ENCODE data around the gene SCMH1. TPM values are rescaled to one million over a fixed set of nuclear protein-coding genes. Genes with fewer than 3 reads are reported as not detected.

Gene SCMH1
- total RNA-seq, 1 experiment from 2014 or later = 16.5 TPM

DNA sequence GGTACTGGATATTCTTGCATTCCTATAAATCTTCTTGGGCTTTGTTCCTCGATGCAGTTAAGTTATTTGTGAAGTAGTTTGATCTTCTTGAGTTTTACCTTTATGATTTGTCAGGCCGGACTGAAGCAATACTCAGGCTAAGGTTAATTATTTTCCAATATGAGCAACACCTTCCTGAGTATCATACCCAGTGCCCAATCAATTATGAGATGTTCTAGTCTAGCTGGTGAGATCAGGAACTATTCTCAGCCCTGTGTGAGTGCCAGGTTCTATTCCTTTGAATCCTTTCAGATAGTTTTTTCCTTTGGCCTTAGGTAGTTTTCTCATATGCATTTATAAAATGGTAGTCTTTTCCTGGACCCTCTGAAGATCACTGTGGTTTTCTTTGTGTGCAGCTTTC lies 92.5 kb downstream of the SCMH1 start:
- no peak overlapping the region for H2AFZ ChIP-seq (ENCODE audit: low read length)
- no peak overlapping the region for H3K27ac ChIP-seq (ENCODE audit: insufficient read length, low read depth, low read length)
- no peak overlapping the region for H3K23ac ChIP-seq (ENCODE audit: insufficient read length, low read depth, low read length)
- TF ChIP-seq, protein P1, sequence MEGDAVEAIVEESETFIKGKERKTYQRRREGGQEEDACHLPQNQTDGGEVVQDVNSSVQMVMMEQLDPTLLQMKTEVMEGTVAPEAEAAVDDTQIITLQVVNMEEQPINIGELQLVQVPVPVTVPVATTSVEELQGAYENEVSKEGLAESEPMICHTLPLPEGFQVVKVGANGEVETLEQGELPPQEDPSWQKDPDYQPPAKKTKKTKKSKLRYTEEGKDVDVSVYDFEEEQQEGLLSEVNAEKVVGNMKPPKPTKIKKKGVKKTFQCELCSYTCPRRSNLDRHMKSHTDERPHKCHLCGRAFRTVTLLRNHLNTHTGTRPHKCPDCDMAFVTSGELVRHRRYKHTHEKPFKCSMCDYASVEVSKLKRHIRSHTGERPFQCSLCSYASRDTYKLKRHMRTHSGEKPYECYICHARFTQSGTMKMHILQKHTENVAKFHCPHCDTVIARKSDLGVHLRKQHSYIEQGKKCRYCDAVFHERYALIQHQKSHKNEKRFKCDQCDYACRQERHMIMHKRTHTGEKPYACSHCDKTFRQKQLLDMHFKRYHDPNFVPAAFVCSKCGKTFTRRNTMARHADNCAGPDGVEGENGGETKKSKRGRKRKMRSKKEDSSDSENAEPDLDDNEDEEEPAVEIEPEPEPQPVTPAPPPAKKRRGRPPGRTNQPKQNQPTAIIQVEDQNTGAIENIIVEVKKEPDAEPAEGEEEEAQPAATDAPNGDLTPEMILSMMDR (conservative IDR thresholded peaks at IDR 0.05) = no peak
- no peak overlapping the region for H3K4ac ChIP-seq (ENCODE audit: low read depth, low read length)
- no peak overlapping the region for H4K8ac ChIP-seq (replicated peaks; ENCODE audit: insufficient read length, low read depth, low read length)
- H3K23me2 ChIP-seq (ENCODE audit: insufficient read length, low read depth, low read length, poor library complexity, severe bottlenecking) = no peaks in the 10 kb centered on the region
- no peak overlapping the region for H4K91ac ChIP-seq (ENCODE audit: insufficient read length, low read depth, low read length)
- Mint-ChIP-seq H3K4me3 (no peak overlapping the region), H3K4me1 (no peaks in the 10 kb centered on the region), H3K36me3 (ENCODE audit: insufficient read depth in 1 of 3, low read depth in 3 of 3) (peaks cover 7 to 14% (median 11%) of the 10 kb centered on the region in 3 experiments; a peak in 6 of 7 replicates), H3K9me3 (peaks cover 0 to 3% of the 10 kb centered on the region in 2 experiments; a peak in 1 of 5 replicates), H3K27ac (no peak overlapping the region), H3K27me3 (ENCODE audit: low read depth) (no peaks in the 10 kb centered on the region)
- H2BK15ac ChIP-seq (ENCODE audit: low read depth, low read length) = no peak overlapping the region
- H2BK120ac ChIP-seq (ENCODE audit: low read depth, low read length, poor library complexity, severe bottlenecking) = no peak overlapping the region
- H3K18ac ChIP-seq (ENCODE audit: insufficient read length, low read depth, low read length) = no peak overlapping the region
- no peak overlapping the region for H4K5ac ChIP-seq (ENCODE audit: insufficient read length, low read depth, low read length)
- H4K20me1 ChIP-seq (ENCODE audit: control insufficient read depth, insufficient read depth, insufficient read length) = no peaks in the 10 kb centered on the region
- no peaks in the 10 kb centered on the region for H3K79me1 ChIP-seq (ENCODE audit: insufficient read depth, low read depth, low read length, poor library complexity, severe bottlenecking)
- no peak overlapping the region for H3K14ac ChIP-seq (ENCODE audit: insufficient read depth, low read length)
- no peaks in the 10 kb centered on the region for H3K27me3 ChIP-seq (ENCODE audit: insufficient read depth, low read length)
- H3K4me2 ChIP-seq (ENCODE audit: insufficient read depth, insufficient read length, low read length) = no peak overlapping the region
- no peak overlapping the region for H3K9ac ChIP-seq (ENCODE audit: extremely low read depth, insufficient read length, low read length)
- DNase-seq = no peak
- H3K9me3 ChIP-seq (ENCODE audit: control insufficient read depth, low read depth, low read length) = no peaks in the 10 kb centered on the region
- H3K79me2 ChIP-seq (ENCODE audit: insufficient read depth, low read length) = no peaks in the 10 kb centered on the region
- H2BK20ac ChIP-seq (ENCODE audit: low read depth, low read length, poor library complexity, severe bottlenecking) = no peak overlapping the region
- H2BK12ac ChIP-seq (ENCODE audit: insufficient read length, low read depth, low read length) = no peak overlapping the region
- H2AK5ac ChIP-seq (ENCODE audit: insufficient read length, low read length) = no peak overlapping the region
- WGBS (ENCODE audit: extremely low coverage, insufficient read length, low lambda C conversion rate) = no CpG with 5 or more reads among the region's 2 CpGs
- no peak overlapping the region for H3T11ph ChIP-seq (ENCODE audit: low read length)
- H3K4me1 ChIP-seq (ENCODE audit: insufficient read depth, low read length) = no peaks in the 10 kb centered on the region
- no peak overlapping the region for H2BK5ac ChIP-seq (ENCODE audit: insufficient read length, low read length)
- no peak overlapping the region for H3K56ac ChIP-seq (ENCODE audit: insufficient read length, low read depth, low read length)

Data from H9 (cell line).